Prostate gland (tissue), 2 donors: Measurements from ENCODE around the gene SMG6.

Source experiments
- POLR2A ChIP-seq: fragments of 450-650 bp; IDR thresholded peaks from one replicate; pipeline ENCODE4 v1.6.1; 2016; ENCODE audit warnings: antibody characterized with exemption, mild to moderate bottlenecking
- TF ChIP-seq, protein P1 (sequence below), 4 experiments: fragments of 200-600 bp in 2 of 4; fragments of 450-650 bp in 2 of 4; sonication (generic) in 2 of 4; IDR thresholded peaks; 1 replicate in 3 of 4; 2 replicates in 1 of 4; pipeline ENCODE4 v1.5.1; 2016 to 2019; ENCODE audit warnings: antibody characterized with exemption in 4 of 4, mild to moderate bottlenecking in 2 of 4, moderate library complexity in 2 of 4

GRCh38 chr17:2128011-2128410, 175.6 kb downstream of the SMG6 start:
- no peak for TF ChIP-seq POLR2A
- TF ChIP-seq, protein P1, sequence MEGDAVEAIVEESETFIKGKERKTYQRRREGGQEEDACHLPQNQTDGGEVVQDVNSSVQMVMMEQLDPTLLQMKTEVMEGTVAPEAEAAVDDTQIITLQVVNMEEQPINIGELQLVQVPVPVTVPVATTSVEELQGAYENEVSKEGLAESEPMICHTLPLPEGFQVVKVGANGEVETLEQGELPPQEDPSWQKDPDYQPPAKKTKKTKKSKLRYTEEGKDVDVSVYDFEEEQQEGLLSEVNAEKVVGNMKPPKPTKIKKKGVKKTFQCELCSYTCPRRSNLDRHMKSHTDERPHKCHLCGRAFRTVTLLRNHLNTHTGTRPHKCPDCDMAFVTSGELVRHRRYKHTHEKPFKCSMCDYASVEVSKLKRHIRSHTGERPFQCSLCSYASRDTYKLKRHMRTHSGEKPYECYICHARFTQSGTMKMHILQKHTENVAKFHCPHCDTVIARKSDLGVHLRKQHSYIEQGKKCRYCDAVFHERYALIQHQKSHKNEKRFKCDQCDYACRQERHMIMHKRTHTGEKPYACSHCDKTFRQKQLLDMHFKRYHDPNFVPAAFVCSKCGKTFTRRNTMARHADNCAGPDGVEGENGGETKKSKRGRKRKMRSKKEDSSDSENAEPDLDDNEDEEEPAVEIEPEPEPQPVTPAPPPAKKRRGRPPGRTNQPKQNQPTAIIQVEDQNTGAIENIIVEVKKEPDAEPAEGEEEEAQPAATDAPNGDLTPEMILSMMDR (IDR thresholded peaks at IDR 0.05): no peak
